GM21526 (cell line): Measurements from ENCODE around the gene RAD54L2.
"Not testable (repeated sequence)": the region's sequence is repeated elsewhere in the genome, so short reads cannot be mapped to it uniquely, and the experiment has no call there.

Experiments
- ATAC-seq: cut with Tn5 transposase; IDR thresholded peaks from one replicate; pipeline ENCODE4 v1.9.1; 2021; ENCODE audit warnings: moderate library complexity; ENCODE audit not compliant: unreplicated experiment, low FRiP score

RAD54L2 gene

DNA sequence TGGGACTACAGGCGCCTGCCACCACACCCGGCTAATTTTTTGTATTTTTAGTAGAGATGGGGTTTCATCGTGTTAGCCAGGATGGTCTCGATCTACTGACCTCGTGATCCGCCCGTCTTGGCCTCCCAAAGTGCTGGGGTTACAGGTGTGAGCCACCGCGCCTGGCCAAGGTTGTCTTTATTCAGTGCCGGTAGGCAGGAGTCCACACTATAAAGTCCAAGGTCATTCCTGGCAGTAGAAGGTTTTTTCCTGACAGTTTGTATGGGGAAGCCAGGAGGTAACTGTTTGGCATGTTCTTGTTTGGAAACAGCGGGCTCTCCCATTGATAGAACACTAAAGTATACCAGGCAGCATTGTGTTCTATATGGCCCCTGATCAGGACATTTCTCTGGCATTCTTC lies 4.1 kb downstream of the RAD54L2 start:
- not testable (repeated sequence) for ATAC-seq

DNA sequence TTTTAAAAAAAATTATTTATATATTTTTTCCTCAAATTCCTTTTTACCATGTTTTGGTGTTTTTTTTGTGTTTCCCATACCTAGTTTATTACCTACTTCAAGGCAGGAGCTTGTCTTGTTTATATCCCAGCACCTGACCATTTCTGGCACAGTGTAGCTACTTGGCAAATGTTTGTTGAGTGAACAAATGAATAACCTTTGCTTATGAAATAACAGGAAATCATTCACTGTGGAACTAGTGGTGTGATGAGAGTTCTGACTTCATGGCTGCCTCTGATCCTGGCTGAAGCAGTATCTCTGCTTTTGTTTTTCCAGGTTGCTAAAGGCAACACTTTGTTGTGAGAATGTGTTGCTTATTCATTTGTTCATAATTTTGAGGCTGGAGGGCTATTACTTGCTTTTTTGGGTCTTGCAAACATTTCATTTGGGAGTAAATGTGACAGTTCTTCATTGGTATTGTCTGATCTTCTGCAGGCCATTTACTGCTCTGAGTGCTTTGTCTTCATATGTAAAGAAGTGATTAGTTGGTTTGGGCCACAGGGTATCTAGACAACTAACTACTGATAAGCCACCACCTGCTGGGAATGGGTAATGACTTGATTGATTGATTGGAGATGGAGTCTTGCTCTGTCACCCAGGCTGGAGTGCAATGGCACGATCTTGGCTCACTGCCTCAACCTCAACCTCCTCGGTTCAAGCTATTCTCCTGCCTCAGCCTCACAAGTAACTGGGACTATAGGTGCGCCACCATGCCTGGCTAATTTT lies 5.7 kb downstream of the RAD54L2 start:
- no peak for ATAC-seq

DNA sequence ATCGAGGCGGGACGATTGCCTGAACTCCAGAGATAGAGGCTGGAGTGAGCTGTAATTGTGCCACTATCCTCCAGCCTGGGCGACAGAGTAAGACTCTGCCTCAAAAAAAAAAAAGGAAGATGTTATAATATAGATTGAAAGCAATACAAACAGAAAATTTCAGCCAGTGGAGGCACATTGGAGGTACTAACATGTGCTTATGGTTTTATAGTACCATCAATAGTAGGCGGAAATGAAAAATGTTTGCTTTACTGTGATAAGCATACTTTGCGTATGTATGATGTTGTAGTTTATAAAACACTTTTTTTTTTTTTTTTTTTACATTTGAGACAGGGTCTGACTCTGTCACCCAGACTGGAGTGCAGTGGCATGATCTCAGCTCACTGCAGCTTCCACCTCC lies 8.8 kb downstream of the RAD54L2 start:
- ATAC-seq, result no peak

DNA sequence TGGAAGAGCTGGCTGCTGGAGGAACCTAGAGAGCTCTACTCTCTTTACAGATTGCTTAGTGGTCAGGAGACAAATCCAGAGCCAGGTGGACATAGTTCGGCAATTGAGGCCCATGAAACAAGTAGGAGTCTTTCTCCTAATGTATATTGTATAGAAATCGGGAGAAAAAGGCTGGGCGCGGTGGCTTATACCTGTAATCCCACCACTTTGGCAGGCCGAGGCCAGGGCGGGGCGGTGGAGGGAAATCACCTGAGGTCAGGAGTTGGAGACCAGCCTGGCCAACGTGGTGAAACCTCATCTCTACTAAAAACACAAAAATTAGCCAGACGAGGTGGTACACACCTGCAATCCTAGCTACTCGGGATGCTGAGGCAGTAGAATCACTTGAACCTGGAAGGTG lies 10.8 kb downstream of the RAD54L2 start:
- no peak for ATAC-seq

DNA sequence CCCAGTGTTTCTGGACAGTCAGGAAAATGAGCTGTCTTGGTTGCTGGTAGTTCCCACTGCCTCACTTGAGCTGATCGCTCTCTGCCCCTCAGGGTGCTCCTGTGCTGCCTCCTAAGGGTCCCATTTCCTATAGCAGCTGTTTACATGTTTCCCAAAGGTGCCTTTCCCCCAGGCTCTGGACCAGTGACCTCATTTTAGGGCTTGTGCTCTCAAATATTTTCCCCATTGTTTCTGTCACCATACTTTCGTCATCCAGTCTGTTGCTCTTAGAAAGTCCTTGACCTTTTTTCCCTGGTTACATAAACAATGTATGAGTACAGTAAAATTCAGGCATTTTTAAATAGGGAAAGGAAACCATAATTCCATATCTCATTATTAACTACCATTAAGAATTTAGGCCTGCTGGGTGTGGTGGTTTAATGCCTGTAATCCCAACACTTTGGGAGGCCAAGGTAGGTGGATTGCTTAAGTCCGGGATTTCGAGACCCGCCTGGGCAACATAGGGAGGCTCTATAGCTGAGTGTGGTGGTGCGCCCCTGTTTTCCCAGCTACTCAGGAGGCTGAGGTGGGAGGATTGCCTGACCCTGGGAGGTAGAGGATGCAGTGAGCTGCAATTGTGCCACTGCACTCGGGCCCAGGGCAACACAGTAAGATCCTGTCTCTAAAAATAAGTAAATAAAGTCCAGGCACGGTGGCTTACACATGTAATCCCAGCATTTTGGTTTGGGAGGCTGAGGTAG lies 11.7 kb downstream of the RAD54L2 start:
- ATAC-seq, result no peak

DNA sequence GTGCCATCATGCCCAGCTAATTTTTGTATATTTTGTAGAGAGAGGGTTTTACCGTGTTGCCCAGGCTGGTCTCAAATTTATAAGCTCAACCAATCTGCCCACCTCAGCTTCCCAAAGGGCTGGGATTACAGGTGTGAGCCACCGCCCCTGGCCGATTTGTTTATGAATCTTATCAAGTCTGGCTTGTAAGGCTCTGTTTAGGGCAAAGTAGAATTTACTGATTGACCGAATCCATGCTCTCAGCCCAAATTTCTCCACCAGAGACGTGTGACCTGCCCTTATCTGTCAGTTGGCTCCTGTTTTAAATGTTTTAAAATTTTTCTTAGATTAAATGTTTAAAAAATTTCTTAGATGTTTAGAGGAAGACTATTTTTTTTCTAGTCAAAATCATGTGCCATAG lies 19.5 kb downstream of the RAD54L2 start:
- no peak for ATAC-seq

DNA sequence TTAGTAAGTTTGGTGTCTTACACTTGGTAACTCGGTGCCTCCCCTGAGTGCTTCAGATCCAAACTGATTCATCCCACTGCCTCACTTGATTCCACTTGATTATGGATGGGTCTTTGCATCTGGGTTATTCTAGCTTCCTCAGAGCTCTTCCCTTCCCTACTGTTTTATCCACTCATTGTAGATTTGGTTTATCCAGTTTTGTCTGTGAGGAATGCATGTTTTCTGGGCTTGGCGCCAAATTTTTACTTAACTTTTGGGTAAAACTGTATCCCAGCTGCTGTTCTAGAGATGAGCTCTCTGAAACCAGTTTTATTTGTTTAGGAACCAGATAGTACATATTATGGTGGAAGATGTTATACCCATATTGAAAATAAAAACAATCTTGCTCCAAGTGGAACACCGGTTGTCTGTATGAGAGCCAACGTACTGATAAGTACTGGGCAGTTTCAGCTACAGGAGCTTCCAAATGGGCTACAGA lies 20.9 kb downstream of the RAD54L2 start:
- no peak for ATAC-seq

DNA sequence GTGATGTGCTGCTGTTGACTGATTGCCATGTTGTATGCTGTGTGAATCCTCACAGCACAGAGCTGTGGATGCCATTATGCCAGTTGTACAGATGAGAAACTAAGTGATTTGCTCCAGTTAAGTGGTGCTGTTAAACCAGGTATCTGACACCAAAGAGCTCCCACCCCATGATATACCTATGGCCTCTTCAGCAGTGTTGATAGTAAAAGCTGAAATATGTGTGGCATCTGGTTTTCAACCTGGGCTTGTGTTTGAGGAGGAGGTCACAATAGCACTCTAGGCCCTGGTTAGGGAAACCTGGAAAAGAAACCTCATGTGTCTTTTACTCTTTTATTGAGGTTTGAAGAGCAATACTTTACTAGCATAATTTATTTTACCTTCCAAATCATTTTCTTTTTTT lies 21.4 kb downstream of the RAD54L2 start:
- no peak for ATAC-seq

DNA sequence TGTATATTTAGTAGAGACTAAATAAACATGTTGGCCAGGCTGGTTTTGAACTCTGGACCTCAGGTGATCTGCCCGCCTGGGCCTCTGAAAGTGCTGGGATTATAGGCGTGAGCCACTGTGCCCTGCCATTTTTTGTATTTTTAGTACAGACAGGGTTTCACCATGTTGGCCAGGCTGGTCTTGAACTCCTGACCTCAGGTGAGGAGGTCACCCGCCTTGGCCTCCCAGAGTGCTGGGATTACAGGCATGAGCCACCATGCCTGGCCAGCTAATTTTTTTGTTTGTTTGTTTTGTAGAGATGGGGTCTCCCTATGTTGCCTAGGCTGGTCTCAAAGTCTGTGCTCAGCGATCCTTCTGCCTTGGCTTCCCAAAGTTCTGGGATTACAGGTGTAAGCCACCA lies 23.9 kb downstream of the RAD54L2 start:
- ATAC-seq, result not testable (repeated sequence)

DNA sequence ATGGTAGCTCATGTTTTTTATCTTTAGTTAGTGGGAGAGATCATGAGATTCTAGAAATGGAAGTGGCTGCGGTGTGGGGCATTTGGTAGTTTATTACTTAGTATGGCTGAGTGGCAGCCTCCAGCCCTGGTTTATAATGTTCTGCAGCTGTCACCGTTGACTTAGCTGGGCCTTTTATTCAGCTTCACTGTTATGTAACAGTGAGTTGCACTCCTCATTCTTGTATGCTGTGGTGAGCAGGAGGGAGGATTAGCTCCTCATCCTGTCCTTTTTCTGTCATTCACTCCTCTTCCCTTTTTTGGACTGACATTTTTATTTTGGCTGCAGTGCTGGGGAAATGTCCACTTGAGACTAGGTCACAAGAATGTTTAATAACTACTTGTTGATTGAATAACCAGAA lies 29.5 kb downstream of the RAD54L2 start:
- no peak for ATAC-seq

DNA sequence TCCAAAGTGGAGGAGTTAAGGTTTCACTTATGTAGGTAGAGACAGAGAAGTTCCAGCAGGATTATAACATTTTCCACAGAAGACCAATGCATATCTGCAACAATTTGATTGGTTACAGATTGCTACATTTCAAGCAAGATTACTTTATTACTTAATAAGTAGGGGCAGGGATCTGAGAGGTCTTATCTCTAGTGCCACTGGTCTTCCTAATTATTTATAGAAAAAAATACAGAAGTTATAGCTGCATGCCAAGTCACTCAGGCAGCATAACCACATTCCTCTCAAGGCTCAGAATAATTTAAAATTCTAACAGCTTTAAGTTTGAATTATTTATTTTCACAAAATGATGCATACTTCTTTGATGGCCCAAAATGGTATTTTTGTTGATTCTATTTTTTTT lies 30.5 kb downstream of the RAD54L2 start:
- ATAC-seq, result no peak

DNA sequence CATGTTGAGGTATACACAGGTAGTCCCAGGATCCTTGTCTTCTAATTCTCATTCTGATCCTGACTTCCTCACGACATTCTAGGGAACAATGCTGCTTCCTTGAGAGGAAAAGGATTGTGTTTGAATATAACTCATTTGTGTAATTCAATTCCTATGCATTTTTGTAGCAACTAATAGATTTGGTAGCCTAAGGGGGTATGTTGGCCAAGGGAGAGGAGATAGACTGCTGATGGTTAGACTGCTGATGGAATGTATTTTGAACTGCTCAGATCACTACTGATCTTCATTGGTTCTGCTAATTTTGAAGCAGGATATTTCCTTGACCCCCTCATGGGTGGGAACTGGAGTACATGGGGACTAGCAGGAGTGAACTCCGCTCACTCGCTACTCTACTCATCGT lies 39.7 kb downstream of the RAD54L2 start:
- no peak for ATAC-seq

DNA sequence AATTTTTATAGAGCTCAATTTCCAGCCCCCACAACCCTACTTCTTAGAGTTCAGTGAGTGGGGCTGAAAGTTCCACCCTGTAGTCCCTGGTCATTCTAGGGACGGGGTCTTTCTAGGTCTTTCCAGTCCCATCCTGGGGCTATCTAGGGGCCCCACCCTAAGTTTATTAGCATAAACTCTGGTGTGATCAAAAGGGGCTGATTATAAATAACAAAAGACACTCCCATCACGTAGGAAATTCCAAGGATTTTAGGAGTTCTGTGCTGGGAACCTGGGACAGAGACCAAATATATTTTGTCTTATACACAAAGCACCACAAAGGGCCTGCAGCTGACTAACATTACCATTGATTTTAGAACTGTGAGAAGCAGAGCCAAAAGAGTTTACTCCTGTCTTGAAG lies 41.9 kb downstream of the RAD54L2 start:
- ATAC-seq, result no peak

DNA sequence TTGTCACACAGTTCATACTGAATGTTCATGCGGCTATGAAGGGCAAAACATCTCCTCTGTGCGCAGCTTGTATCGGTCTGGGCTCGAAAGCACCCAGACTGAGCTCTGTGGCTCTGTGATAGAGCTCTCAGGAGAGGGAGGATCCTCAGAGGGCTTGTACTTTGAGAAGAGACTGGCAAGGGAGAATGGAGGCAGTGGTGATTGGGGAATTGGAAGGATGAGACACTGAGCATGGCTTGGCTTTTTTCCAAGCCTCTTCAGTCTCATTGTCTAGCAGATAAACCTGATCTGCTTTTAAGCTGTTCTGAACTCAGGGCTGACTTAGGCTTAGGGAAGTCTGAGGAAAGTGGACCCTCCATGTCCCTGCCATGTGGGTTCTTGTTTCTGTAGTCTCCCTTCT lies 43.0 kb downstream of the RAD54L2 start:
- no peak for ATAC-seq

DNA sequence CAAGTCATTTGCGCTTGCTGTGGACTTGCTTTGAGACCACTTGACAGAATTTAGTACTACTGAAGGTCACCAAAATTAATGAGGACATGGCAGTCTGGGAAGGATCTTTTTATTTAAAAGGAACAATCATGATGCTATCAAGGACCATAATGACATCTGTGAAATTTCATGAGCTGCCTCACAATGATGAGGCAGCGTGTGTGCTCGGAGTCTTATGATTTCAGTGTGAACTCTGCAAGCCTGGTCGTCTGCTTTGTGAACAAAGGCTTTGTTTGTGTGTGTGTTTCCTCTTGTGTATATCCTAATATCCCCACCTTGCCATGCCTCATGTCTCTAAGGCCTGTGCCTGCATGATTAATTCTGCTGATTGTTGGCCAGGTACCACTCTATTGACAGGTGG lies 46.7 kb downstream of the RAD54L2 start:
- ATAC-seq, result no peak

DNA sequence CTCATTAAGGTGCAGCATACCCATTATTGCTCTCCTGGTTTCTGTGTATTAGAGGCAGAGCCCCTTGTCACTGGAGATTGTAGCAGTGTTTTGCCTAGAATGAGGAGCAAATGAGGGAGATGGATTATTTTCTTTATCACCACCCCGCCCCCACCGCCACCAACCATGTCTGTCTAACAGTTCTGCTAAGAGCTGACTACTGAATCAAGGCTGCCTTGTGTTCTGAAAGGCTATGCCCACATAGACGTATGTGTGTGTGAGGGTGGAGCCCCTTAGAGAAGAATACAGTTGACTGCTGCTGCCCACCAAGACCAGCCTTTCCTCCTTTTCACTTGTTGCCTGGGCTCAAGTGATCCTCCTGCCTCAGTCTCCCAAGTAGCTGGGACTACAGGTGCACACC lies 47.4 kb downstream of the RAD54L2 start:
- no peak for ATAC-seq
